ENCODE data around the gene AHRR. TPM values are rescaled to one million over a fixed set of nuclear protein-coding genes. Genes with fewer than 3 reads are reported as not detected.

AHRR gene
- total RNA-seq, 1 donor from 2014 or later, result 3.5 TPM

- DNase-seq (ENCODE audit: low spot score), result no peak
Measured at GRCh38 chr5:428754-429452, 107.4 kb downstream of the AHRR start.

DNA sequence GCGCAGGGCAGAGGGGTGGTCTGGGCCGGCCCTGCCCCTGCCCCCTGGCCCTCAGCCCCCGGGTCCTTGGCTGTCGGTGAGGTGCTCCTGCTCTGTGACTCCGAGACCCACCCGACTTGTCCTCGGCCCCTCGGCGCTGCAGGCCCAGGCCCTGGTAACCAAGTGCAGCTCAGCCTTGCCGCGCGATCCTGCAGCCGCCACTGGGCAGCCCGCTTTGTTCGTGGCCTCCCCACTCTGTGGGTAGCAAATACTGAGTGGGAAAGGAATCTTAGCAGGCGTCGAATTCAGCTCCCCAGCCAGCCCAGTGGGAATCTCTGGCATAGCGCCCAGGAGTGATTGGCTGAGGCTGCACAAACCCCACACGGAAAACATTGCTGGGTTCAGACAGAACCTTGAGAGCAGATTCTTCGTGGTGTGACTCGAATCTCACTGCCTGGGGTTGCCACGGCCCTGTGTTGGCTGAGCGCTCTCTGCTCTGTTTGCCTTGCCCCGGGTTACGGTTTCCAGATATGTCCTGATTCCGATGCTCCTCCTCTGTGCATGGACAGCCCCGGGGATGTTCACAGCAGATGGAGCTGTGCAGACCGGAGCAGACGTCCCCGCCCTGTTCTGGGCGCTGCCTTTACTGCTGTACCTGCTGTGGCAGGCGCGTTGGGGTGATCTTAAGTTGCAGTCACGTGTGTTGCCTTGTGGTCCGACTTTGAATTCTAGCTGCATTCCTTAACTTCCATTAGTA, 108.1 kb downstream of the AHRR start:
- no peak for DNase-seq (ENCODE audit: low spot score)

- DNase-seq (ENCODE audit: low spot score), result no peak
Measured at GRCh38 chr5:430214-430925, 108.9 kb downstream of the AHRR start.

GRCh38 chr5:431001-431710, 109.6 kb downstream of the AHRR start:
- no peak for DNase-seq (ENCODE audit: low spot score)

GRCh38 chr5:431711-432050, 110.2 kb downstream of the AHRR start:
- no peak for DNase-seq (ENCODE audit: low spot score)

DNA sequence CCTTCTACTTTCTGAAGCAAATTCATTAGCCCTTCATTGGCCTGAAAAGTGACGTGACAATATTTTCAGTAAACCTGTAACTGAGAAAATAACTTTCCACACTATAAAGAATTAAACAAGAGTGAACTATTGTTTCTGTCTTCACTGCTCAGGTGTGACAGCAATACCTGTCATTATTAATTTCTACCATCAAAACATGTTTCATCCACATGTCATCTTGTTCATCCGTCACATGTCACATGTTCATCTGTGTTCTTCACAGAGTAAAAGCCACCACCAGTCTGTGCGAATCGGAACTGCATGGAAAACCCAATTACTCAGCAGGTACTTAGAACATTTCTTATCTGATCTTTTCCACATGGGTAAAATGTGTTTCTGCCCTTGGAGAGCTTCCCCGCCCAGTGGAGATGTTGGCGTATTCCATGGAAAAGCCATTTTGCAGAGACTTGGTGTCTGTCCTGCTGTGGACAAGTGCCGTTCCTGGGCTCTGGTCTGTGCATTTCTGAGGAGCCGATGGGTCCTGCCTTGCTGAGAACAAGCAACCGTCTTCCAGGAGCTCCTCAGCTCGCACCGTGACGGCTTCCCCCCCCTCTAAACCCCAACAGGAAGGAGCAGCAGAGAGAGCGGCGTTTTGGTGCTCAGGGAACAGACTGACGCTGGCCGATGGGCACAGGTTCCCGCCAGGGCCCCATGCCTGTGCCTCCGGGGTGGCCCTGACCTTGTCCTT, 110.8 kb downstream of the AHRR start:
- DNase-seq (ENCODE audit: low spot score), result no peak

GRCh38 chr5:432928-433791, 111.6 kb downstream of the AHRR start:
- DNase-seq (ENCODE audit: low spot score), result no peak

- DNase-seq (ENCODE audit: low spot score), result no peak
Measured at GRCh38 chr5:433836-434235, 112.3 kb downstream of the AHRR start.

GRCh38 chr5:434443-435146, 113.1 kb downstream of the AHRR start:
- no peak for DNase-seq (ENCODE audit: low spot score)

- no peak for DNase-seq (ENCODE audit: low spot score)
Measured at GRCh38 chr5:435156-435790, 113.8 kb downstream of the AHRR start.

DNA sequence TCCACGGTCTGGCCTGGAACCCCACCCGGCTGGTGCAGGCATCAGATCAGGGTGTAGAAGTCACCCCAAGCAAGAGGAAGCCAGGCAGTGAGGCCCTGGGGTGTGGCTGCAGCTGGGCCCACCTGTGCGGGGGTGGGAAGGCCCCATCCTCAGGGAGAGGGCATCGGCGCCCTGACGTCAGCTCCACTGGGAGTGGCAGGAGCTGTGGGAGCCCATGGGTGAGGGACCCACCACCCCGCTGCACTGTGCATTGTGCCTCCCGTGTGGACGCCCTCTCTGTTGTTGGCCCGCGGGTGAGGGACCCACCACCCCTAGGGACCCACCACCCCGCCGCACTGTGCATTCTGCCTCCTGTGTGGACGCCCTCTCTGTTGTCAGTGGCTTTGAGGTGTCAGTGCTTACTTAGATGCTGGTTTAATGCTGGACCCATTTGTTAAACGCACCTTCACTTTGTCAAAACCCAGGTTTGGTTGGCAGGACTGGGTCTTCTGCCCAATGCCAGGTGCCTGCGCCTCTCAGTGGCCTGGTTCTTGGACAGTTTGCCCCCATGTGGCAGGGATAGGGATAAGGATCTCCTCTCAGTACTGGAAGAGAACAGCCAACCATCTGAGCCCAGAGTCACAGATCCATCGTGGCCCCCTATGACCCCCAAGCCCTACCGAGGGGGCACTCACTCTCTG, 114.6 kb downstream of the AHRR start:
- DNase-seq (ENCODE audit: low spot score), result no peak

- DNase-seq (ENCODE audit: low spot score), result no peak
Measured at GRCh38 chr5:436641-436975, 115.1 kb downstream of the AHRR start.

- DNase-seq (ENCODE audit: low spot score), result no peak
Measured at GRCh38 chr5:437281-437771, 115.8 kb downstream of the AHRR start.

GRCh38 chr5:438481-438981, 117.0 kb downstream of the AHRR start:
- DNase-seq (ENCODE audit: low spot score), result no peak

GRCh38 chr5:439181-439580, 117.7 kb downstream of the AHRR start:
- no peak for DNase-seq (ENCODE audit: low spot score)

GRCh38 chr5:439636-440035, 118.1 kb downstream of the AHRR start:
- no peak for DNase-seq (ENCODE audit: low spot score)

DNA sequence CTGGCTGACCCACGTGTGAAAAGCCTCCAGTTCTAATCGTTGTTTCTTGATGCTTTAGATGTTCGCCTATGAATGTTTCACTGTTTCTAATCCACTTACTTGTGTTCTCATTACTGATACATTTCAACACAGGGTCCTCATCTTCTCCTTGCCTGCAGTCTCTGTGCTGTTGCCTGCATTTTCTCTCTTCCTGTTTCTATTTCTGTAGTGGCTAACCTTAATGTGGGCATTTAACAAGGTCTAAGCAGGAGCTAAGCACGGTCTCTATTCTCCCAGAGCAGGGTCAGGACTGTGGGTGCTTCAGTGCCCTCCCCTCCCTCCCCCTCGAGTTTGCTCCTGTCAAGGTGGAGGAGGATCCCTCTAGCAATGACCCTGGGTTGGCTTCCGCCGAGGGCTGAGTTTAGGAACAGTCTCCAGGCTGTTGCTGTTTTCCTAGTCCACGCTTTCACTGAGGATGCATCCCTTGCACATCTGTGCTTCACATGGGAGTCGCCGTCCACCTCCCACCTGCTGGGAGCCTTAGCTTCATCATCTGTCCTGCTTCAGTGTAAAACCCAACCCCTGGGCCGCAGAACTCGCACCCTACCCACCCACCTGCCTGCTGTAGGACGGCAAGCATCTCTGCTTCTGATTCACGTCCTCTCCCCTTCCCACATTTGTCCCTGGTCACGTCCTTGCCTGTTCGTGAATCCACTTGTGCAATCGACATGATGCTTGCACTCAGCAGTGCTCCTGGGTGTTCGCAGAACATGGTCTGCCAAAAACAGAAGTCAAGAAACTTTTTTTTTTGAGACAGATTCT, 119.1 kb downstream of the AHRR start:
- DNase-seq (ENCODE audit: low spot score), result no peak

DNA sequence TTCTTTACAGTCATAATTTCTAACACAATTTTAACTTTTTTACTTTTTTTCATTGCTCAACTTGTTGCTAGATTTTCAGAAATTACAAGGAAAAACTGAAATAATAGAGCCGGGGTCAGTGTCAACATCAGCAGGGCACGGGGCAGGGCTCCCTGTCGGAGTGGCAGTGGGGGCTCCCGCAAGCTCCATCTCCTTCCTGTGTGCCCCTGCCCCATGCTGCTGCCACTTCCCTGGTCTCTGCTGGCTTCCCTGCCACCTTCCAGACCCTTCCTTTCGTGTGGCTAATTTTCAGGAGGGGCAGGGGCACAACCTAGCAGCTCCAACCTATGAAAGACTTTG, 120.5 kb downstream of the AHRR start:
- no peak for DNase-seq (ENCODE audit: low spot score)
